GM06990 (cell line): ENCODE data around the gene ZMIZ2.
"Not testable (repeated sequence)": the region's sequence is repeated elsewhere in the genome, so short reads cannot be mapped to it uniquely, and the experiment has no call there.

Source experiments
- DNase-seq: peaks from one replicate; pipeline ENCODE4 v3.0.0-alpha.2; 2011; ENCODE audit not compliant: insufficient read length; ENCODE audit errors: extremely low read depth
- H3K27me3 ChIP-seq: replicated peaks from 2 replicates; pipeline ENCODE4 v1.6.0; 2011; ENCODE audit warnings: low read length; ENCODE audit not compliant: control insufficient read depth, insufficient read depth
- H3K36me3 ChIP-seq: 2 replicates; pipeline ENCODE4 v1.5.1; 2011; ENCODE audit warnings: low read length; ENCODE audit not compliant: control insufficient read depth, insufficient read depth
- H3K4me3 ChIP-seq: replicated peaks from 2 replicates; pipeline ENCODE4 v1.5.1; 2011; ENCODE audit warnings: low read depth, mild to moderate bottlenecking, control low read depth, low read length
- TF ChIP-seq, protein P1 (sequence below): IDR thresholded peaks from 2 replicates; pipeline ENCODE4 v1.5.1; 2011; ENCODE audit warnings: low read length, control low read depth, mild to moderate bottlenecking, inconsistent platforms; ENCODE audit not compliant: insufficient read depth, poor library complexity, severe bottlenecking

Gene ZMIZ2

DNA sequence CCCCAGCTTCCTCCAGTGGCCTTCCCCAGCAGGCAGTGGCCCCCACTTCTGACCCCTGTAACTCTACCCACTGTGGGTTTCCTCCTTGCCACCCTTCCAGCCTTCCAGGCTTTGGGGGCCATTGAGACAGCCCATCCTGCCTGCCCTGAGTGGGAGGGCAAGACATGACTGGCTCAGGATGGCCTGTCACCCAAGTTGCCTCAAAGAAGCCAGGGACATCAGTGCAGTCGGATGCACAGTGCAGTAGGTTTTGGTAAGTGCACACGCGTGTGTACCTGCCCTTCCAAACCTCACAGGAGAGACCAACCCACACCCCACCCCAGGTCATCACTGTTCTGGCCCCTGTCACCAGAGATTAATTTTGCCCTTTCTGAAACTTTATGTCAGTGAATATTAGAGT, 22.7 kb downstream of the ZMIZ2 start:
- Histone ChIP-seq H3K27me3 (no peaks in the 10 kb centered on the region), H3K36me3 (peaks cover 14% of the 10 kb centered on the region), H3K4me3 (no peak overlapping the region)
- TF ChIP-seq, protein P1, sequence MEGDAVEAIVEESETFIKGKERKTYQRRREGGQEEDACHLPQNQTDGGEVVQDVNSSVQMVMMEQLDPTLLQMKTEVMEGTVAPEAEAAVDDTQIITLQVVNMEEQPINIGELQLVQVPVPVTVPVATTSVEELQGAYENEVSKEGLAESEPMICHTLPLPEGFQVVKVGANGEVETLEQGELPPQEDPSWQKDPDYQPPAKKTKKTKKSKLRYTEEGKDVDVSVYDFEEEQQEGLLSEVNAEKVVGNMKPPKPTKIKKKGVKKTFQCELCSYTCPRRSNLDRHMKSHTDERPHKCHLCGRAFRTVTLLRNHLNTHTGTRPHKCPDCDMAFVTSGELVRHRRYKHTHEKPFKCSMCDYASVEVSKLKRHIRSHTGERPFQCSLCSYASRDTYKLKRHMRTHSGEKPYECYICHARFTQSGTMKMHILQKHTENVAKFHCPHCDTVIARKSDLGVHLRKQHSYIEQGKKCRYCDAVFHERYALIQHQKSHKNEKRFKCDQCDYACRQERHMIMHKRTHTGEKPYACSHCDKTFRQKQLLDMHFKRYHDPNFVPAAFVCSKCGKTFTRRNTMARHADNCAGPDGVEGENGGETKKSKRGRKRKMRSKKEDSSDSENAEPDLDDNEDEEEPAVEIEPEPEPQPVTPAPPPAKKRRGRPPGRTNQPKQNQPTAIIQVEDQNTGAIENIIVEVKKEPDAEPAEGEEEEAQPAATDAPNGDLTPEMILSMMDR, result no peak
- no peak for DNase-seq

DNA sequence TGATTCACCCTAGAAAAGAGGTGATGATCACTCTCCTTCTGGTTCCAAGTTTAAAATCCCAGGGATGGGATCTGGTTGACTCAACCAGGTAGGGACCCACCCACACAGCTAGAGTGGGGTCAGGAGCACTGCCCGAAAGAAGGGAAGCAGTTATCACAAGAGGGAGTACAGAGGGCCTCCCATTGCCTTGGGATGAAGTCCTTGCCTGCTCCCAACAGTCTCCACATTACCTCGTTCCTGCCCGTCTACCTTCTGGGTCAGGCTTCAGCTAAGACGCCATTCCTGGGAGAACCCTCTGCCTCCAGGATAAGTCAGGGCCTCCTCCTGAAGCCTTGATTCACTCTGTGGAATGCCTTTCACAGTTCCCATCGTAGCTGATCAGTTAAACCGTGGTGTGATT, 23.8 kb downstream of the ZMIZ2 start:
- no peak overlapping the region for H3K4me3 ChIP-seq
- peaks cover 5% of the 10 kb centered on the region for H3K36me3 ChIP-seq
- no peaks in the 10 kb centered on the region for H3K27me3 ChIP-seq
- TF ChIP-seq, protein P1, result no peak
- DNase-seq, result no peak

DNA sequence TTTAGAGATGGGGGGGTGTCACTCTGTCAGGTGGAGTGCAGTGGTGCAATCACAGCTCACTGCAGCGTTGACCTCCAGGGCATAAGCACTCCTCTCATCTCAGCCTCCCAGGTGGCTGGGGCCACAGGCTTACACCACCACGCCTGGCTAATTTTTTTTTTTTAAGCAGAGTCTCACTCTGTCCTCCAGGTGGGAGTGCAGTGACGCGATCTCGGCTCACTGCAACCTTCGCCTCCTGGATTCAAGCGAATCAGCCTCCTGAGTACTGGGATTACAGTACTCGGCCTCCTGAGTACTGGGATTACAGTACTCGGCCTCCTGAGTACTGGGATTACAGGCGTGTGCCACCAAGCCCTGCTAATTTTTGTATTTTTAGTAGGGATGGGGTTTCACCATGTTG, 24.2 kb downstream of the ZMIZ2 start:
- no peaks in the 10 kb centered on the region for H3K27me3 ChIP-seq
- DNase-seq, result no peak
- H3K4me3 ChIP-seq, result no peak overlapping the region
- TF ChIP-seq, protein P1, result peak; percentile 18
- H3K36me3 ChIP-seq, result peaks cover under 1% of the 10 kb centered on the region

DNA sequence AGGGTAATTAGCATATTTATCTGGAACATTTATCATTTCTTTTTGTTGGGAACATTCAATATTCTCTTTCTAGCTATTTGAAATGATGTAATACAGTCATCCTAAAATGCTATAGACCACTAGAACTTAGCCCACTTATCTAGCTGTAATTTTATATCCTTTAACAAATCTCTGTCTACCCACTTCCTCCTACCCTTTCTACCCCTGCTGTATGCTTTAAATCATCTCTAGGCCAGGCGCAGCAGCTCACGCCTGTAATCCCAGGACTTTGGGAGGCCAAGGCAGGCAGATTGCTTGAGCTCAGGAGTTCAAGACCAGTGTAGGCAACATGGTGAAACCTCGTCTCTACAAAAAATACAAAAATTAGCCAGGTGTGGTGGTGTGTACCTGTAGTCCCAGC, 25.8 kb downstream of the ZMIZ2 start:
- not testable (repeated sequence) for DNase-seq, H3K27me3 ChIP-seq, H3K36me3 ChIP-seq, H3K4me3 ChIP-seq

DNA sequence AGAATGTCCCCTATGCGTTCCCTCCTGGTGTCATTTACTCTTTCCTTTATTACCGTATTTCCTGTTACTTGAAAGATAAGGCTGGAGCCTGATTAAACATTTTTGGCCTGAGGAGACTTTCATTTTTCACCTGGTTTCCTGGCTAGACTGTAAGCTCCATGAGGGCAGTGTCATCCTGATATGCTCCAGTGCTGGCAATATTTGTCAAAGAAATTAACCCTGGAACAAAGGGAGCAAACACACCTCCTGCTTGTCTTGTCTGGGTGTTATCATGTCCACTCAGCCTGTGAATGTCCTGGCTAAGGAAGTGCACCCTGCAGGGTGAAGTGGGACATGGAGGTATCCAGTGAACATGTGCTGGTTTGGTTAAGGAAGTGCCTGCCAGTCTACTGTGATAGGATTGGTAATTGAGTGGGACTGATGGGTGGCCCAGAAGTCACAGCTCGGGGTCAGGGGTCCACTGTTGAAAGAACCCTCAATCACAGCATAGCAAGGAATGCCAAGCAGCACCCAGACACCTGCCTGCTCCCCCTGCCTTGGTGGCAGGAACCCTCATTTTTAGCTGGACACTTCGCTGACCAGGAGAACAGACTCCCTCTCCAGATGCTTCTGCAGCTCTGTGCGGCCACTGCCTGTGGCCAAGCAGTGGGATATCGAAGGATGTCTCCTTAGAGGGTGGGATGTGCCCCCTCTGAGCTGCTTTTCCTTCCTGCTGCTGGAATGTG, 26.9 kb downstream of the ZMIZ2 start:
- no peaks in the 10 kb centered on the region for H3K36me3 ChIP-seq
- TF ChIP-seq, protein P1, result no peak
- H3K27me3 ChIP-seq, result no peaks in the 10 kb centered on the region
- DNase-seq, result no peak
- H3K4me3 ChIP-seq, result no peak overlapping the region

DNA sequence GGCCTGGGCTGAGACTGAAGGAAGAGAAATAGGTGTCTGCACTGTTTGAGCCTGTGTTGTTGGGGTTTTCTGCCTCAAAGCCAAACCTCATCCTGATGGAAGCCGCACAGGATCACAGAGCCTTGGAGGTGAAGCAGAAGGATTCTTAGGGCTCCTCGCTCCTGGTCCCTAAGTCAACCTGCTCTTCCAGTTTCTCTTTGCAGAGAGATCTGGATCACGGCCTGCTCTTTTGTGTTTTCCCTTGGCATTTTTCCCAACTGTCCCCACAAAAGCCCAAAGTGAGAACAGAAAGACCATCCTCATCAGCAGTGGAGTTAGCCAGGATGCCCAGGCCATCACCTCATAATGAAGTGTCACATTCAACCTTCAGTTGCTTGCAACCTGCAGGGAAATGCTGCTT, 27.6 kb downstream of the ZMIZ2 start:
- Histone ChIP-seq H3K4me3 (no peak overlapping the region), H3K36me3 (no peaks in the 10 kb centered on the region), H3K27me3 (no peaks in the 10 kb centered on the region)
- no peak for DNase-seq
- TF ChIP-seq, protein P1, result no peak
